ENCODE data around the gene TWF2.
A peak's percentile ranks its signal among the peaks of the same experiment; 100 is the strongest.

Gene TWF2

DNA sequence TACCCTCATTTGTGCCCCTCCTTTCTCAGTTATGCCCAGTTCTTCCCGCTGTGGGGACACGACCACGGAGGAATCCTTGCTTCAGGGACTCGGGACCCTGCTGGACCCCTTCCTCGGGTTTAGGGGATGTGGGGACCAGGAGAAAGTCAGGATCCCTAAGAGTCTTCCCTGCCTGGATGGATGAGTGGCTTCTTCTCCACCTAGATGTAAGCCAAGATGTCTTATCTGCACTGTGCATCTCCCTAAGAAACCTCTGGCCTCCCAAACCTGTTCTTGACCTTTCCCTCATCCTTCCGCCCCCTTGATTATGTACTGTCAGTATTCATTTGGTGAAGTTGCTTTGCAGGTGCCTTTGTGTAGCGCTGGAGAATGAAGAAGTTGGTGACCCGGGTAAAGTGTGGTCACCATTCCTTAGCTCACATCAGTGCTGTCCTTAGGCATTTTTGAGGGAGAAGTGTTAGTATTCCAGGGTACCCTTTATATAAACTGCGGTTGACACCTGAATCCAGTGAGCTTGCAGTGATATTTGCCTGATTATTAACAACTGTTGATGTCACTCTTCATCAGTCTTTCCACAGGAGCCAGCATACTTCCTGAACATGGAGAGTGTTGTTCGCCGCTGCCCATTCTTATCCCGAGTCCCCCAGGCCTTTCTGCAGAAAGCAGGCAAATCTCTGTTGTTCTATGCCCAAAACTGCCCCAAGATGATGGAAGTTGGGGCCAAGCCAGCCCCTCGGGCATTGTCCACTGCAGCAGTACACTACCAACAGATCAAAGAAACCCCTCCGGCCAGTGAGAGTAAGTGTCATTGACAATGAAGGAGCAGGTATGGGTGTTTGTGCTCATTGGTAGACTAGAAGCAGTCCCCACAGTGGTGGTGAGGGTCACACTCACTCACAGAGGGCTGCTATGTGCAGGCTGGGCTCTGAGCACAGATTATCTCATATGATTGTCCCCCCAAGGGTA, 40.0 kb downstream of the TWF2 start:
- DNase-seq: no peak

DNA sequence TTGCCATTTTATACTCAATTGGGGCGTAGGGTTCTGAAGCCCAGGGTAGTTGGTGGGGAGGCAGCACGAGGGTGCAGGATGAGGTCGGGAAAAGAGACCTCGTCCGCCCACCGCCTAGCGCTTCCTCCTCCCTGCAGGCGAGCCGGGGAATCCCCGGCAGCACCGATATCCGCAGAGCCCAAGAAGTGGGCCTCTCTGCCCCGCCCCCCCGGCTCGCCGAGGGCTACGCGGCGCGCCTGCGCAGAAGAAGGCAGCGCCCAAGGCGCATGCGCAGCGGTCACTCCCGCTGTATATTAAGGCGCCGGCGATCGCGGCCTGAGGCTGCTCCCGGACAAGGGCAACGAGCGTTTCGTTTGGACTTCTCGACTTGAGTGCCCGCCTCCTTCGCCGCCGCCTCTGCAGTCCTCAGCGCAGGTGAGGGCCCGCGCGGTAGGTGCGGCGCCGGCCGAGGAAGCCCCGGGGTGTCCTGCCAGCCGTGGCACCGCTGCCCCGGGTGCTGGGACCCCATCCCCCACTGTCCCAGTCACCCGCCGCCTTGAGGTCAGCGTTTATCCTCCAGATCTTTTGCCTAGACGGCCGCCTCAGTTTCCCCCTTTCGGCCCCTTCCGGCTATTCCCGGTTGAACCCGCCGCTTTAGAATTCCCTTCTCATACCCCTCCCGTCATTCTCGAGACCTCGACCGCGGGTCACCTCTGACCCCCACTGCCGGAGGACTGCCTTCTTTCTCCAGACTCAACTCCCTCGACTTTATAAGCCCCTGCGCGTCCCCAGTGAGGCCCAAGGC, 40.9 kb downstream of the TWF2 start, which contains the start of gene ALAS1:
ALAS1 (plus strand) TSS at position 319 of the 784 bp plus-strand sequence. CDS start 1,082 bp downstream, outside the sequence.
- DNase-seq: peak; percentile 94

DNA sequence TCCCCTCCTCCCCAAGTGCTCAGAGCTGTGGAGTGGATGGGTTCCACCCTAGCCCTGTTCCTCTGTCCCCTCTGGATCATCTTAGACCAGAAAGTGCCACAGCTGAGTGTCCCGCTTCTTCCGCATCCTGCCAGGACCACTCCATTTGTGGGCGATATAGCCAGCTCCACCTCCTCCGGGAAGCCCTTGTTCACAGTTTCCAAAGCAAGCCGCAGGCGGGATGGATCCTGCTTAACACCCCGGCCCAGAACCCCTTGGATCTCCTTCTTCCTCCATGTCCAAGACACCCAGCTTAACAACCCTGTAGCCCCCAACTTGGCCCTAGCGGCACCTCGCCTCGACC, 41.5 kb downstream of the TWF2 start:
- no peak for DNase-seq

DNA sequence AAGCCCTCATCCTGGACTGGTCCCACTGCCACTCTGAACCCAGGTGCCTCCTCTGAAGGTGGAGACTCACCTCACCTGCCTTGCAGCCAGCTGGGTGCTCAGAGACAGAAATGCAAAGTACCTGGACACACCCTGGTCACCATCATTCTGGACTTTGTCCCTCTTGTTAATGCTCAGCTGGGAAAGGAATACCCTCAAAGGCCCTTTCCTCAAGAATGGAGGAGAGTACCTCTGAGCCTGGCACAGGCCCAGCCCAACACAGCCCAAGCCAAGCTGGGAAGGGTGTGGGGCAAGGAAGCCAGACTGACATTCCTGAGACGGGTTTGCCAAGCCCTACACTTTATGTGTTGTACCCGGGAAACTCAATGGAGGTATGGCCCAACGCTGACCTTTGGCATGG, 42.0 kb downstream of the TWF2 start:
- DNase-seq: no peak

DNA sequence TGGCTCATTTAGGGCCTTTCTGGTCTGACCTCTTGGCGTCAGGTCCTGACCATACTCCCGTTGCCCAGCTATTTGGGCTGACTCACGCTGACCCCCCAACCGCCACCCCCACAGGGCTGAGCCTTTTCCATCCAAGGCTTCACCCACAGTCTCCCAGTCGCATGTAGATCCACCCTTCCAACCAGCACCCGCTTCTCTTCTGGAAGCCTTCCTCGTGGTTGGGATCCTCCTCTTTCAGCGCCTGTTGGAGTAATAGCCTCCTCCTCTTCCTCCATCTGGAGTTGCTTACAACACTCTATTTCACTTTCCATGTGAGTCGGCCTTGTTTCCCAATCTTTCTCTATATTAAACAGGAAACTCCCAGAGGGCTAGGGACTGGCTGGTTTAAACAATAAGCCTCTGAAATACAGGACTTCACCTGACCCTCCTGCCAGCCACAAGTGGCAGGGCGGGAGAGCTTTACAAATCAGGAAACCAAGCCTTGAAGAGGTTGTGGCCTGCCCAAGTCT, 43.1 kb downstream of the TWF2 start:
- DNase-seq: no peak

DNA sequence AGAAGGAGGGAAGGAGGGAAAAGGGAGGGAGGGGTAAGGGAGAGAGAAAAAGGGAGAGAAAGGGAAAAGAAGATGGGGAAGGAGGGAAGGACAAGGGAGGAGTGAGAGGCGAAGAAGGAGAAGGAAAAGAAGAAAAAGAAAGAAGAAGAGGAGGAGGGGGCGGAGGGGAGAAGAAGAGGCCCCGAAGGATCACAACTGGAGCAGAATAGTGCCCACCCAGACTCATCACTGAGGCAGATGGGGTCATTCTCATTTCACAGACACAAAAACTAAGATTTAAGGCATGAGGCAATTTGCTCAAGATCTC, 43.7 kb downstream of the TWF2 start:
- DNase-seq: no peak

DNA sequence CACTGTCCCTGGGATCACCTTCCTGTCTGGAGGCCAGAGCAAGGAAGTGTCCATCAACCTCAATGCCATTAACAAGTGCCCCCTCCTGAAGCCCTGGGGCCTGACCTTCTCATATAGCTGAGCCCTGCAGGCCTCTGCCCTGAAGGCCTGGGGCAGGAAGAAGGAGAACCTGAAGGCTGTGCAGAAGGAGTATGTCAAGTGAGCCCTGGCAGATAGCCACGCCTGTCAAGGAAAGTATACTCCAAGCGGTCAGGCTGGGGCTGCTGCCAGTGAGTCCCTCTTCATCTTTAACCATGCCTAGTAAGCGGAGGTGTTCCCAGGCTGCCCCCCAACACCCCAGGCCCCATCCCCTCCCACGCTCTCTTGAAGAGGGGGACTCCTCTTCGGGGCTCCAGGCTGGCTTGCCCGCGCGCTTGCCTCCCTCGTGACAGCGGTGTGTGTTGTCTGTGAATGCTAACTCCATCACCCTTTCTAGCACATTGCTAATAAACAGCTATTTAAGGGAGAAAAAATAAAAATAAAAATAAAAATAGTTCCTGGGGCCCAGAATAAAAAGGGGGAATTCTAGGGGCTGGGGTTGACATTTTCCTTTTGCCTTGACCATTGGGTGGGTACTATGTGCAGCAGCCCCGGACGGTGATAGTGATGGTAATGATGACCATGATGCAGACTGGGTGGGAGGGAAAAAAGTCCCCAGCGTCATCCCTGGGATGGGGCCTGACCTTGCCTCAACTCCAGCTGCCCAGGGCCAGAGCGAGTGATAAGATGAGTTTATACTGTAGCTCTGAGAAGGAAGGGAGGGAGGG, 44.3 kb downstream of the TWF2 start:
- DNase-seq: no peak

DNA sequence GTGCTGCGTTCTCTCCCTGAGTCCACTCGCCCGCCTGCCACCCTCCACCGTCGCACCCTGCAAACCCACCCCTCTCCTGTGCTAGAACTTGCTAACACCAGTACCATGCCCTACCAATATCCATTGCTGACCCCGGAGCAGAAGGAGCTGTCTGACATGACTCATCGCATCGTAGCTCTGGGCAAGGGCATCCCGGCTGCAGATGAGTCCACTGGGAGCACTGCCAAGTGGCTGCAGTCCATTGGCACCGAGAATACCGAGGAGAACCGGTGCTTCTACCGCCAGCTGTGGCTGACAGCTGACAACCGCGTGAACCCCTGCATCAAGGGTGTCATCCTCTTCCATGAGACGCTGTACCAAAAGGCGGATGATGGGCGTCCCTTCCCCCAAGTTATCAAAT, 45.9 kb downstream of the TWF2 start:
- peak; percentile 52 for DNase-seq

DNA sequence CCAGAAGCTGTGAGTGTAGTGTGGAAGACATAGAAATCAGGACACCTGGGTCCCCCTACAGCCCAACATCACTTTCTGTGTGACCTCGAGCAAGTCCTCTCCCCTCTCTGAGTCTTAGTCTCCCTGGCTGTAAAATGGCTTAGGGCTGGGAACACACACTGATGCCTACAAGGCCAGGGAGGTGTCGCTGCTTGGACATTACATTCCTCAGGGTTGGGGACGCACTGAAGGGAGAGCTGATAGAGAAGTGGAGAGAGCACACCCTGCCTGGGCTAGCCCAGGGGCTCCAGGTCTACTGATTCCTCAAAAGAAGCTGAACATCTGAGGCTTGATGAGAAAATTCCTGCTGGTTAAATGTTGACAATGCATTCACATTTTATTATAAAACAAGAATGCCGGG, 47.3 kb downstream of the TWF2 start:
- DNase-seq: no peak

DNA sequence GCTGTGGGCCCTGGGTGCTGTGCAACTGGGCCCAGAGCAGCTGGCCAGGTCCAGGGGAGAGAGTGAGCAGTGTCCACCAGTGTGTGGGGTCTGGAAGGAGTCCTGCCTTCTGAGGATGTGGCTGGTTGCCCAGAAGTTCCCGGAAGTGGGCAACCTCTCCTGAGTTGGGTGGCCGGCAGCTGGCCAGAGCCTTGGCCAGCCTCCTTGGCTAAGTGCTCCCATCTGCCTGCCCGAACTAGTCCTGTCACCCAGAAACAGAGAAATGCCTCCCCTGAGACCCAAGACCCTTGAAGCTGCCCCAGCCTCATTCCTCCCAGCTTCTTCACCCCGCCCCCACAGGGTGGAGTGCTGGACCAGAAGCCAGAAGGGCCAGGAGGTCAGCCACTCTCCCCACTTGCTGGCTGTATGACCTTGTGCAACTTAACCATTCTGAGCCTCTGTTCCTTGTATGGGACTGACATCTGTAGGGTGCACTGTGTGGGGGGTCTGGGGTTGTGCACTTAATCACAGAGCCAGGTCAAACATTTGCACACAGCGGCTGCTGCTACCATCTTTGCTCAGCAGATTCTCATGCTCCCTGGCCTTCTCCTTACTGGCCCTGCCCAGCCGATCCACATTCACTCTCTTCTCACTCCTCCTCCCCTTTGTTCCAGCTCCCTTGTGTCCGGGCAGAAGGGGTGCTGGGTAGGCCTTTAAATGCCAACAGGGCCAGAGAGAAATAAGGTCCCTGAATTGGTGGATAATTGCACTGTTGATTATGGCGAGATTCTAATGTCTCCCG, 48.5 kb downstream of the TWF2 start:
- no peak for DNase-seq

DNA sequence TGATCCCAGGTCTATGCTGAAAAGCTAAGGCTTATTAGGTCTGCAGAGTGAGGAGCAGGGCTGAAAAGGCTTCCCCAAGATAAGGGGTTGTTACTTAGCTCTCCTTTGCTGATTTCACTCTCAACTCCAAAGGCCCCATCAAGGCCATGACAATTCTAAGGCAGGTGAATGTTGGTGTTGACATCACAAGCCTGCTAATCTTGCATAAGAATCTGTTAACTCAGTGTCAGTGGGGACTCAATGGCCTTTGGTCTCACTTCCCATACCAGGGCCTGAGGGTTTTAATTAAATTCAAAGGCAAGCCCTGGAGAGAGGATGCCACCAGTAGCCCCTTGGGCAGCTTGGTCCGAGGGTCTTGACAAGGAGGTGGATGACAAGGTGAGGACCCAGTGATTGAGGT, 50.4 kb downstream of the TWF2 start:
- no peak for DNase-seq

DNA sequence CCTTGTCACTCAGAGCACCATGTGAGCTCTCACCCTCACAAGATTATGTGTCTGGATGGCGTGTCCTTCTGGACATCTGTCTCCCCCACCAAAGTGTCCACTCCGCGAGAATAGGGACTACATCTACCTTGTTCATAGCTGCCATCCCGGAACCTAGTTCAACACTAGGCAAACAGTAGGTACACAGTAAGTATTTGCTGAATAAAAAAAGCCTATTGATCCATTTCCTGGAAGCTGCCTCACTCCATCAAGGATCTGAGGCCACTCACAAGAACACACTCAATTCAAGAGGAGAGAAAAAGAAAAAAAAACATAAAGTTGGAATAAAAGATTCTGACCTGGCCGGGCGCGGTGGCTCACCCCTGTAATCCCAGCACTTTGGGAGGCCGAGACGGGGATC, 52.2 kb downstream of the TWF2 start:
- DNase-seq: no peak

DNA sequence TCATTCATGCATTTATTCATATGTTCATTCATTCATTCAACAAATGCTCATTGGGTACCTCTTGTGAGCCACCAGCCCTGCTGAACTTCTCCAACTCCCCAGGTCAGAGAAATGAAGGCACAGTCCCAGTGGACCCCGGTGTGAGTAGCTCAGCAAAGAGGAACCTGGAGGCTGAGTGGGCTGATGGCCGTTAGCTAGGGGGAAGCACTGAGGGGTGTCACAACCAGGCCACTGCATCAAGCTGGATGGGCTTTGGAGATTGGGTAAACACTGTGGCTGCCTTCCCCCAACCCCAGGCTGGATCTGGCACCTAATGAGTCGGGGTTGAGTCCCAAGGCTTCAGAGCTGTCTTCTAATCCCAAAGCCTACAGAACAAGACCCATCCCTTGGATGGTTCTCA, 53.1 kb downstream of the TWF2 start:
- no peak for DNase-seq

DNA sequence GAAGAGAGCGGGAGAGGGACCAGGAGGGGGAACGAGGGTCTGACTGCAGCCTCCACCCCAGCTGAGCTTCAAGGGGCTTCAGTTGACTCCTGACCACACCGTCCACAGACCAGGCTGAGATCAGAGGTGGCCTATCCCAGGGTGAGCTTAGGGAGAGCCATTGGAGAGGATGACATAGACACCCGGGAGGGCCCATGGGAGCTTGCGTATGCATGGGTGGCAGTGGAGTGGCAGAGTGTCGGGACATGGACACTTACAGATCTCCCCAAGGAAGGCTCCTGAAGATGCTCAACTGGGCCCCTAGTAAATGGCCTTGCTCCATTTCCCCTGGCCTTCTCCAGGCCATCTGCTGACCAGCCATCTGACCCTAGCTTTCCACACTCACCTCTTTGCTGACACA, 53.6 kb downstream of the TWF2 start:
- no peak for DNase-seq

DNA sequence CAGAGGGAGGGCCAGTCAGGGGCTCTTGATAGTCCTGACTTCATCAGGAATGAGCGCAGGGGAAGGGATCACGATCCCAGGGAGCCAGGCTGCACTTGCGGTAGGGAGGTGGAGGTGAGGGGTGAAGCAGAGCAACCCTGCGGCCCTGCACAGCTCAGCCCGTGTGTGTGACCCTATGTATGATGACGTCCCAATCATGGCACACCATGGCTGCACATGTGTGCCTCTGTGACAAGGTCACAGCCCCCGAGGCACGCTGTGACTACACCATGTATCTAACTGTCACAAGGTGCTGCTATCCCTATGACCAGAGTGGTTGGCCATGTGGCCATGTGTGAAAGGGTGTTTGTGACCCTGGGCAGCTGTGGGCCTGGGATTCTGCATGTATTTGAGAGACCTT, 54.3 kb downstream of the TWF2 start:
- DNase-seq: no peak

DNA sequence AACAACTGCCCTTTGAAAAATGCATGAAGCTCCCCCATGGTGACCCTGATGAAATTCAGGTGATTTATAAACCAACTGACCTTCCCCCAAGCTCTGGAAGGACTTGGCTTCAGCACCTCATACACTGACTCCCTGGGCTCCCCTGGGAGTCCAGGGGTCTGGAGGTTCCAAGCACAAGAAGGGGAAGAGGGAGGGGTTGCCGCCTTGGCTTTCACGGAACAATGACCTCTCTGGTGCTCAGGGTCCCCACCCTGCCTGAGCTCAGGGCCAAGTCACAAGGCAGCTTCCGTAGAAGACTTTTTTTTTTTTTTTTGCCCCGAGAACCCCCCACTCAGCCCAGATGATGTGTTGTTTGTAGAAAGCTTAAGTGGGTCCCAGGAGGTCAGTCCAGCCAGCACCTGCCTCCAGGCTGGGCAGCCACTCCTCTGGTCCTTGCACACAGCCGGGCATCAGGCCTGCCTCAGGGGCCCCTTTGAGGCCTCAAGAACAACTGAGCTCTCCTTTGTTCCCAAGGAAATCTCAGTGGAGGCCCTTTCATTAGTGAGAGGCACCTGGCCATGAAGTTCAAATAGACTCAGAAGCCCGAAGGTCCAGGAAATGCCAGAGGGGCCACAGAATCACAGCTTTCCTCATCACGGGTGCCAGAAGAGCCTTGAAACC, 55.0 kb downstream of the TWF2 start:
- no peak for DNase-seq

DNA sequence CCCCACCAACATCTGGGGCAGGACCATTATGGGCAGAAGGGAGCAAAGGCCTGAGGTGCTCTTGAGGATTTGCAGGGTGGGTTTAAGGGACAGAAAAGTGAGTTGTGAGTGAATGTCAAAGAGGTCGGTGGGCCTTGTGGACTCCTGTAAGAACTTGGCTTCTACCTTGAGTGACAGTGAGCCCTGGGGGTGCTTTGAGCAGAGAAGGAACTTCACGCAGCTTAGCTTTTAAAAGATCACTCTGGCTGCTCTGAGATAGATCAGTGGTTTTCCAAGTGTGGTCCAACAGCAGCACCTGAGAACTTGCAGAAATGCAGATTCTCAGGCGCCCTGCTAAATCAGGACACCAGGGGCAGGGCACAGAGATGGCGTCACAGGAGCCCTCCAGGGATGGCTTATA, 56.3 kb downstream of the TWF2 start:
- no peak for DNase-seq

DNA sequence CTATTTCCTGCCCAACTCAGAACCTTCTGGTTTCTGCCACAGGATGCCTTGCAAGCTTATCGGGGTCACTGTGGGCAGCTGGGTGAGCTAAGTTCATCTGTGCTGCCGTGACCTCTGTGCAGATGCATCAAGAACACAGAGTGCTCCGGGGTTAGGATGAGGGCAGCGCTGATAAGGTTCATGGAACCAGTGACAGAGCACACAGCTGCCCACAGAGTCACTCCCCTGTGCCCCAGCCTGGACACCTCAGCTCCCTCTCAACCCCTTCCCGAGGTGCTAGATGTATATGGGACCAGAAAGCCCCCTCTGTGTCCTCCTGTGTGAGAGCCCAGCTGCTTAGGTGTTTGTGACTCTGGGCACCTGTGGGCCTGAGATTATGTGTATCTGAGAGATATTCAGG, 56.8 kb downstream of the TWF2 start:
- DNase-seq: no peak

DNA sequence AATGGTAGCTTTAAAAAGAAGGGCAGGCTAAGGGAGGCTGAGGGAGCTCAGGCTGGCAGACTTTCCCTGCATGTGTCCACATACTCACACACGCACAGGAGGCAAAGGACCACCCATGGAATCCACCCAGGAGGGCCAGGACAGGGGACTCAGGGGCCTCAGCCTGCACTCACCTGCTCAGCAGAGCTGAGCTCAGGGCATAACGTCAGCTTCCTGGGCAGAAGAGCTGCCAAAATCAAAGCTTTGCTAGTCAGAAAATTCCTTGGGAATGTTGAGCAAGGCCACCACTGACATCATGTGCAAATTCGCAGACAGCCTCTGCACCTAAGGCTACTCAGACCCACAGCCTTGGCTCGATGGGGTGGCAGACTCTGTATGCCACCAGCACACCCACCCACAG, 57.4 kb downstream of the TWF2 start:
- no peak for DNase-seq

Data from T1000 (cell line).